ENCODE data around the gene DNAH11. TPM values are rescaled to one million over a fixed set of nuclear protein-coding genes. Genes with fewer than 3 reads are reported as not detected.

The DNAH11 gene
- polyA plus RNA-seq, 10 donors, result 0.26 to 1.2 (median 0.79) TPM

DNA sequence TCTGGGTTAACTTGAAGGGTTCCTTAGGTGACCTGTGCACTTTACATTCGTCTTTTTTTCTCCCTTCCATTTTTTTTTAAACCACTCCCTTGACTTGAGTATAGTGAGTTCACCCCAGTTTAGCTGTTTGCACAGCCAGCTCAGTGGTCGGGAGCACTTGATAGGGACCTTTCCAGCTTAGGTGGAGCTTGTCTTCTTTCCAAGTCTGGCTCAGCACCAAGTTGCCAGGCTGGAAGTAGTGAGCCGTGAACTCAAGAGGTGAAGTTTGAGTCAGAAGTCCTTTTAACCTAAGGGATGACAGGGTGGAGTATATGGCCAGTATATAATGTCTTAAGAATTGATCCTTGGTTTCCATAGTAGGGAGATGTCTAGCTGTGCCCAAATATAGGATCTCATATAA is 7.2 kb downstream of the DNAH11 start:
- DNase-seq, result no peak

DNA sequence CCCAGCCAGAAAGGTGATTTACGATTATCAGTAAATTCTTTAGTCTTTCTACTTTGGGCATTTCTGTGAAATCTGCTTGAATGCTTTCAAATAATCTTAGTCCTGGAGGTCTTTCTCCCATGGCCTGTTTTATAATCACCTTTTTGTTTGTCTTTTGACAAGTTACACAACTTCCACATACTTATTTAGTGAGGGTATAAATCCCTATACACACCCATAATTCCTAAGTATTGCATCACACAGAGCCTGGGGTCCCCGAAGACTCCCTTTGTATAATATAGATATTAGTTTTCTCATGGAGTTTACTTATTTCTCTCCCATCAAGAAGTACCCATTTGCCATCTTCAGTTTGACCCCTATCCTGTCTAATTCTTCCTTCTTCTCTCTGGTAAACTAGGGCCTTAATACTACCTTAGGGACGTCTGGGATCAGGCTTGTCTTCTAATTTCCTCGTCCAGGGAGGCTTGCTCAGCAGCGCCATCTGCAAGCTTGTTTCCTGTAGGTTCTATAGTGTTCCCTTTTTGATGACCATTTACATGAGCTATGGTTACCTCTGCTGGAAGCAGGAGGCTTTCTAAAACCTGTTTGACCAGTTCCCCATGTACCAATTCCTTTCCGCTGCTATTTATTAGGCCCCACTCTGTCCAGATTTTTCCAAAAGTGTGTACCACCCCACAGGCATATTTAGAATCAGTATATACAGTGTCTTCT is 8.1 kb downstream of the DNAH11 start:
- no peak for DNase-seq

- no peak for DNase-seq
Measured at GRCh38 chr7:21562385-21562784, 19.5 kb downstream of the DNAH11 start.

- no peak for DNase-seq
Measured at GRCh38 chr7:21565614-21566013, 22.8 kb downstream of the DNAH11 start.

DNA sequence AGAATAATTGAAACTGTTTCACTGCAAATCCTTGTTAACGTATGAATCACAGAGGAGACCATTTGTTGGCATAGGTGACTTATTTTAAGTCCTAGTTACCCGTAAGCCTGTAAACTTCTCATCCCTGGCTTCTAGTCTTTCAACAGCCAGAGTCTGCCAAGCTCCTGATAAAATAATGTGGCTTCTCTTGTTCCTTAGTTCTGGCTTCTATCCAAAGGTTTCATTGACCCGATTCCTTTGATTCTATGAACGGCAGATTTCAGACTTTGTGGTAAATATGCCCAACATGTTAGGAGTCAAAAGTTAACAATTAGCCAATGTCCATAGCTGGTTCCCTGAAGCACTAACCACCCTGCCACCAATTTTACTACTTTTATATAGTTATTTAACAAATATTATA is 23.3 kb downstream of the DNAH11 start:
- no peak for DNase-seq

DNA sequence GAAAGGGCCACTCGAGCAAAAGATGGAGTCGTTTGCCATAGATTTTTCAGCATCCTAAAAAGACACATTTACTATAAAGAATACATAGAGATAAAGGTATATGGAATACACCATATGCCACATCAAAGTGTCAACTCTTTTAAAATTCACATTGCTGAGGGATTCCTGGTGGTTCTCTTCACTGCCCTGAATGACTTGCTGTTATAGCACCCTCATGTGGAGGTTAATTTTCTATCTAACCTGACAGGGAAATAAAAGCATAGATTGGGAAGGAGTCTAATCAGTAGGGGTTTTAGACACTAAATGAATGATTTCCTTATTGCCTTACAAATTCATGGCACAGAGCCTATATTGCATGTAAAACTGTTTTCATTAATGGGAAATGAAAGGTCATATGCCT is 25.9 kb downstream of the DNAH11 start:
- no peak for DNase-seq

DNA sequence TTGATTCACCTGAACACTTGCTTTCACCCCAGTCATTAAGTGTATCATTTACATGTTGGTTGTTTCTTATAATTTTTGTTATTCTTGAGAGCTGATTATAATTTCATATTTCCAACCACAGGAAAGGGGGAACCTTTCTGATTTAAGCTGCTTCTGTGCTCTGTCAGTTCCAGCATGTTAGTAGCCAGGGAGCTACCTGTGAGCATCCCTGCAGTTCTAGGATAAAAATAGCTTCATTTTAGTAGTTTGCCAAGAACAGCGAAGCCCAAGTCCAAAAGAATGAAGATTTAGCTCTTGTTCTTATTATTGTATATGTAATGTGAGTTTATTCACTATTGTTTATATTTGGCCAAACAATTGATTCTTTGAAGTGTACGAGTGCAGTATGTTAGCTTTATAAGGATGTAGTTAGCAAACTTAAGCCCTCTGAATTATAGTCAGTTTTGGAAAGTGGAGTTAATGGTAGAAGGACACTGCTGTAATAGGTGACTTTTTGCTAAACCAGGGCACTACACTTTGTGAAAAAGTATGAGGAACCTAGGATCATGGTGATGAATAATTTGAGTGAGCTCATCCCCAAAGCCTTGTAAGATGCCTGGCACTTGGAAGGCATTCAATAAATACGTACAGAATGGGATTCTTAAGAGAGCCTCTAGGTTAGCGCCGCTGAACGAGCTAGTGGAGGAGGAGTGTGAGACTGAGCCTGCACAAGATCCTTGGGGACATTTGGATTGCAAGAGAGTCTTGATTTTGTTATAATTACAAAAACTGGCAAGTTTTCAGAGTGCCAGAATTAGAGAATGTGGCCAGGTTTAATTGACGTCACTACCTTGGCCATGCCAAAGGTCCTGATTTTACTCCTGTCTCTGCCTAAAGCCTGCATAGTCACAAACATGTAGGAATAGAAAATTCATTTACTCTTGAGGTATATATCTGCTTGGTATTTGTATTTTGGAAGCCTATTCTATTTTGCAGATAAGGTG is 29.8 kb downstream of the DNAH11 start:
- DNase-seq, result no peak

- DNase-seq, result no peak
Measured at GRCh38 chr7:21579341-21580072, 36.7 kb downstream of the DNAH11 start.

DNA sequence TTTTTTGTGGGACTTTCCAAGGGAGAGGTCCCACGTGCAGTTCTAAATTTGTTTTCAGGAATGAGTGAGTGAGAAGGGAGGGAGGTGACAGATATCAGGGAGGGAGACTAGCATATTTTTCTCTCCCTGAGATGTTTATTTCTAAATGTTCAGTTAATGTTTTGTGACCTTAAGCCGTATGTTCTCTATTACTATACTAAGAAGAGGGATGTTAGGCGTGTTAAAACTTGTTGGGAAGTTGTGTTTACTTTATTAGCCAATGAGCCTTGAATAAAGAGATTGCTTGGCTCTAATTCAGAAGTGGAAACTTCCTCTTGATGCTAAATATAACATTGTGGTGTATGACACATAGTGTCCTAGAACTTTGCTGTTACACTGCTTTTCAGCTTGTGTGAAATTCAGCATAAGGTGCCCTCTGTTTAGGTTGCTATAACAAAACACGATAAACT is 37.3 kb downstream of the DNAH11 start:
- peak in 2 of 3 donors; percentile 1 for DNase-seq

DNA sequence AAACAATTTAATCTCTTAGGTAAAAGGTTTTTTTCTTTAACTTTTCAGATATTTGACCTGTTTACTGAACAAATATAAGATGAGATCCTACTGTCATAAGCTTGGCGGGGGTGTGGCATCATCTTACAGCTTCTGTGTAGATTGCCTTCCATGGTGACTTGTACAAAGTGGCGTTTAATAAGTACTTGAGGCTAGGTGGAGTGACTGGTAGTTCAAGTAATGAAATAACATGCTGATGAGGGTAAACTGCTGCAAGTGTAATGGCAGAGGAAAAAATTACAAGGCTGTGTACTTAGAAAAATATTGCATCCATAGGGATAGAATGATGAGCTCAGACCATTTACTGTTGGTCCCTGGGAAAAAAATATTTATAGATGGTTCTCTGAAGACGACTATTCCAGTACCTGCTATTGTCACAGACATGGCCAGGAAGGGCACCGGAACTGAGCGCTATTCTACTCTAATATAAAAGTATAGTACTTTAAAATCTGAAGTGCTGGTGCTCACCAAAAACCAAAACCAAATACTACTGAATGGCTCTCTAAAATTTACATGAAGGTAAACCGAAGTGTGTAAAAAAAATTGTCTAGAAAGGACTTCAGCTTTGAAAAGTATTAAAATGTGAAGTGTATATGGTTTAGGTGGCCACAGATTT is 42.4 kb downstream of the DNAH11 start:
- no peak for DNase-seq

DNA sequence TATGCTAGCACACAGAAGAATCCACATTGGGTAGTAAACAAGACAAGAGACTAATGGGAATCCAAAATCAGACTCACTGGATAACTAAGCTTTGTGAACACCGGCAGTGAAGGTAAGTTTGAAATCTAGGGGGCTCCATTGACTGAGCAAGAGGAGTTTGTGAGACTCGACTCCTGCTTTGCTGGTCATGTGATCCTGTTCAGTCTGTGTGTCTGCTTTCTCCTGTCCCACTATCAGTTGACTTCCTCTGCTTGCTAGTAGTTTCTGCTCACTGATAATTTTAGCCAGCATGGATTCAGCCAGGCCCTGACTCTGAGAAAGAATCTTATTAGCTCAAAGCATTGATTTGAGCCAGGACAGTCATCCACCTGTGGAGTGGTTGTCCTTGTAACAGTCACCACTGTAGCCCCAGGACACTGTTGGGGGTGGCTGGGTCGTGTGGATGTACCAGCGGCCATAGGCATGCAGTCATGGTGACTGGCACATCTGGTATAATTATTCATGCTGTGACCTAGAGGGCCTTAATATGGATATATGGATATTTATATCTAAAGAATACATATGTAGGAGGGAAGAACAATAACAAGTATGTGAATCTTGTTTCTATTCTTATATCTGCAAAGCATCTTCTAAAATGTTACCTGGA is 44.4 kb downstream of the DNAH11 start:
- no peak for DNase-seq

DNA sequence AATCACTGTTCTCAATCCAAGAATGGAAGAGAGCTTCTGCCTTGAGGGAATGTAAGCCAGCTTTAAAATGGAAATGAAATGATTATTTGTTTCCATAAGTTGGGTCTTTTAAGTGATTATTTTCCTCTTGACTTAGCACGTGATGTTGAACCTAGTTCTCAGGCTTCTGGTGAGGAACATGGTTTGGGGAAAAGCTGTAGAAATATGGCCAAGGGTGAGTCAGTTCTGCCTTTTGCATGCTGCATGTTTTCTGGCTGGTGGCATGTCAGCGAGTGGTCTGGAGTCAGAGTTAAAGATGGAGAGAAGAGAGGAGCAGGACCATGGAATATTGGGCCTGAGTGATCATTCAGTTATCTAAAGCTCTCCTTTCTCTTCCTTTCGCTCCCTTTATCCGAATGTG is 54.0 kb downstream of the DNAH11 start:
- no peak for DNase-seq

GRCh38 chr7:21603462-21603861 is 60.6 kb downstream of the DNAH11 start:
- no peak for DNase-seq

- DNase-seq, result no peak
Measured at GRCh38 chr7:21603972-21604749, 61.3 kb downstream of the DNAH11 start.

- DNase-seq, result no peak
Measured at GRCh38 chr7:21605008-21605585, 62.3 kb downstream of the DNAH11 start.

DNA sequence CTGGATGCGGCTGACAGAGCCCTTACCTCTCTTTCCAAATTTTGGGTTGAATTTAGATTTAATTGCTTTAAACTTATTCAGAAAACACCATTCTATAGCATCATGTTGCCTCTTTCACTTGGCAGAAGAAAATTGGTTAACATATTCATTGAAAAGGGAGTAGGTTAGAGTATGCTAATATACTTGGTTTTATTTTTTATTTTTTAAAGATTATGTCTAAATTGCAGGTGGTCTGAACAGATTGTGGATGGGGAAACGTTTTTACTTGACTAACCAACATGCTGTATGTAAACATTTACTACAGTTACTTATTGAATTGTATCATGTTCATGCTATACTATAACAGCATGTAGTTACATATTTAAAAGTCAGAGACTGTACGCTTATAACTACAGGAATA is 65.6 kb downstream of the DNAH11 start:
- no peak for DNase-seq

DNA sequence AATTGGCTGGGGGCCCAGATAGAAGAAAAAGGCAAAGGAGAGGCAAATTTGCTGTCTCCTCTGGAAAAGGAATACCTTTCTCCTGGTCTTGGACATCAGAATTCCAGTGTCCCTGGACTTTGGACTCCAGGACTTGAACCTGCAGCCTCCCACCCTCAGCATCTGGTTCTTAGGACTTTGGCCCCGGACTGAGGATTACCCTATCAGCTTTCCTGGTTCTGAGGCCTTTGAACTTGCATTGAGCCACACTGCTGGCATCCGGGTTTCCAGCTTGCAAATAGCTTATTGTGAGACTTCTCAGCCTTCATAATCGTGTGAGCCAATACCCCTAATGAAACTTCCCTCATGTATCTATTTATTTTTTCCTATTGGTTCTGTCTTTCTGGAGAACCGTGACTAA is 68.3 kb downstream of the DNAH11 start:
- DNase-seq, result no peak

DNA sequence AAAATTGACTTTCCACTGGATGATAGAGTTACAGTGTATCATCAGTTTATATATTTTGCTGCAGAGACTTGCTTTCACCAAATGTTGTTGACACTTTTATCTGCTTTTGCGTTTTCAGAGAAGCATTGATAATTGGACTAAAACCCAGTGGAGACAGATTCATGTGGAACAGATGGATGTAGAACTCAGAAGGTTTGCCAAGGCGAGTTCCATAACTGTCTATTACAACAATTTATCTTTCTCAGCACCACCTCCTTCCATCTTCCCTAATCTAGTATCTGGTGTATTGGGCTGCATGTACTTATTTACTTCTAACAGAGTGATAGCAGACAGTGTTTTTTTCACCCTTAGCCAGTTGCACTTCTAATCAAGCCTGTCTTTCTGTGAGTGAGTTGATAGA is 73.3 kb downstream of the DNAH11 start:
- DNase-seq, result no peak

GRCh38 chr7:21616796-21617436 is 74.1 kb downstream of the DNAH11 start:
- no peak for DNase-seq

Measured in muscle of back (tissue), 11 donors.